MCF 10A (cell line): ENCODE measurements around the gene SEMA3C. TPM values are rescaled to one million over a fixed set of nuclear protein-coding genes. Genes with fewer than 3 reads are reported as not detected.
A peak's percentile ranks its signal among the peaks of the same experiment; 100 is the strongest.

Experiments used
- BruUV-seq: library from RNA; stranded (reverse); fragments of 400-500 nt; replicated peaks from 2 replicates; lab custom pipeline; 2021; lab: Mats Ljungman, UMichigan
- CTCF ChIA-PET: fragments of 300-600 bp; sonication (Branson Sonifier 250); formaldehyde crosslinking; extraction: SDS; loops from one replicate; lab custom pipeline; 2021; ENCODE audit warnings: antibody characterized with exemption, inconsistent platforms; lab: Yijun Ruan, JAX
- POLR2A ChIA-PET: fragments of 300-600, 350-650 bp; sonication (Branson Sonifier 250); formaldehyde crosslinking; extraction: SDS; loops from one replicate; lab custom pipeline; 2020; ENCODE audit warnings: antibody characterized with exemption, inconsistent platforms; lab: Yijun Ruan, JAX
- DNase-seq: peaks from one replicate; pipeline ENCODE4 v3.0.0-alpha.2; 2018; ENCODE audit not compliant: unreplicated experiment
- H3K27ac Mint-ChIP-seq: one replicate; pipeline ENCODE4 v1.8.0; 2022; ENCODE audit warnings: mild to moderate bottlenecking, low read depth, mixed read lengths; ENCODE audit not compliant: unreplicated experiment
- H3K27me3 Mint-ChIP-seq: one replicate; pipeline ENCODE4 v1.8.0; 2022; ENCODE audit warnings: mixed read lengths; ENCODE audit not compliant: insufficient read depth, unreplicated experiment
- H3K36me3 Mint-ChIP-seq: one replicate; pipeline ENCODE4 v1.8.0; 2022; ENCODE audit warnings: mild to moderate bottlenecking, moderate library complexity, mixed read lengths; ENCODE audit not compliant: insufficient read depth, unreplicated experiment
- H3K4me1 Mint-ChIP-seq: one replicate; pipeline ENCODE4 v1.8.0; 2022; ENCODE audit warnings: mixed read lengths; ENCODE audit not compliant: insufficient read depth, unreplicated experiment
- H3K4me3 Mint-ChIP-seq: one replicate; pipeline ENCODE4 v1.8.0; 2022; ENCODE audit warnings: mild to moderate bottlenecking, moderate library complexity, mixed read lengths; ENCODE audit not compliant: unreplicated experiment
- H3K9me3 Mint-ChIP-seq: one replicate; pipeline ENCODE4 v1.8.0; 2022; ENCODE audit warnings: mixed read lengths; ENCODE audit not compliant: unreplicated experiment
- intact Hi-C: fragments of 100-400 bp; cut with micrococcal nuclease; formaldehyde crosslinking; loops from 2 replicates; pipeline ENCODE4 v1.14.1; 2022
- total RNA-seq: library from RNA; stranded (reverse); gene quantifications from 2 replicates; pipeline ENCODE4 v1.2.3, GENCODE V29; 2022
- TF ChIP-seq, protein P1 (sequence below): fragments of 200-600 bp; IDR thresholded peaks from one replicate; pipeline ENCODE4 v1.8.0; 2022; ENCODE audit warnings: antibody characterized with exemption, mild to moderate bottlenecking; ENCODE audit not compliant: unreplicated experiment

Gene SEMA3C
- total RNA-seq, 1 experiment from 2014 or later, result 140 TPM

- intact Hi-C loops, result no loop called here
- Mint-ChIP-seq H3K4me3 (no peak overlapping the region), H3K9me3 (no peaks in the 10 kb centered on the region), H3K27me3 (no peaks in the 10 kb centered on the region), H3K27ac (peak overlapping the region; percentile 46), H3K36me3 (no peaks in the 10 kb centered on the region), H3K4me1 (peaks cover 16% of the 10 kb centered on the region)
- ChIA-PET CTCF (interaction anchor here (0.7 kb wide), 1 partner anchor 51 kb away, joined by 3 read pairs; no protein-coding TSS in a partner anchor), POLR2A (interaction anchor here (0.7 to 1.0 kb wide), 6 partner anchors 10 to 309 kb away, joined by 3 read pairs; partner anchors contain the start of gene SEMA3C)
- no TSS peak for BruUV-seq
- DNase-seq, result peak; percentile 31
- TF ChIP-seq, protein P1, sequence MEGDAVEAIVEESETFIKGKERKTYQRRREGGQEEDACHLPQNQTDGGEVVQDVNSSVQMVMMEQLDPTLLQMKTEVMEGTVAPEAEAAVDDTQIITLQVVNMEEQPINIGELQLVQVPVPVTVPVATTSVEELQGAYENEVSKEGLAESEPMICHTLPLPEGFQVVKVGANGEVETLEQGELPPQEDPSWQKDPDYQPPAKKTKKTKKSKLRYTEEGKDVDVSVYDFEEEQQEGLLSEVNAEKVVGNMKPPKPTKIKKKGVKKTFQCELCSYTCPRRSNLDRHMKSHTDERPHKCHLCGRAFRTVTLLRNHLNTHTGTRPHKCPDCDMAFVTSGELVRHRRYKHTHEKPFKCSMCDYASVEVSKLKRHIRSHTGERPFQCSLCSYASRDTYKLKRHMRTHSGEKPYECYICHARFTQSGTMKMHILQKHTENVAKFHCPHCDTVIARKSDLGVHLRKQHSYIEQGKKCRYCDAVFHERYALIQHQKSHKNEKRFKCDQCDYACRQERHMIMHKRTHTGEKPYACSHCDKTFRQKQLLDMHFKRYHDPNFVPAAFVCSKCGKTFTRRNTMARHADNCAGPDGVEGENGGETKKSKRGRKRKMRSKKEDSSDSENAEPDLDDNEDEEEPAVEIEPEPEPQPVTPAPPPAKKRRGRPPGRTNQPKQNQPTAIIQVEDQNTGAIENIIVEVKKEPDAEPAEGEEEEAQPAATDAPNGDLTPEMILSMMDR, result no peak
Observed at GRCh38 chr7:80729591-80730320, 189.1 kb downstream of the SEMA3C start.

- ChIA-PET CTCF (no interaction called here), POLR2A (no interaction called here)
- H3K27ac Mint-ChIP-seq, result no peak overlapping the region
- TF ChIP-seq, protein P1, result no peak
- no TSS peak for BruUV-seq
- H3K4me3 Mint-ChIP-seq, result no peak overlapping the region
- DNase-seq, result no peak
- H3K27me3 Mint-ChIP-seq, result no peaks in the 10 kb centered on the region
- peaks cover 39% of the 10 kb centered on the region for H3K4me1 Mint-ChIP-seq
- H3K36me3 Mint-ChIP-seq, result no peaks in the 10 kb centered on the region
- intact Hi-C loops, result no loop called here
- no peaks in the 10 kb centered on the region for H3K9me3 Mint-ChIP-seq
Observed at GRCh38 chr7:80726666-80727065, 192.2 kb downstream of the SEMA3C start.

- no peak for DNase-seq
- POLR2A ChIA-PET, result interaction anchor here (0.5 kb wide), 1 partner anchor 216 kb away, joined by 3 read pairs; no protein-coding TSS in a partner anchor
Observed at GRCh38 chr7:80725181-80725611, 193.7 kb downstream of the SEMA3C start.

More at GRCh38 chr7:80725181-80725611, 193.7 kb downstream of the SEMA3C start:
- Mint-ChIP-seq H3K9me3 (no peaks in the 10 kb centered on the region), H3K36me3 (no peaks in the 10 kb centered on the region), H3K27ac (peak overlapping the region; percentile 12), H3K4me1 (peaks cover 46% of the 10 kb centered on the region), H3K4me3 (no peak overlapping the region), H3K27me3 (no peaks in the 10 kb centered on the region)
- intact Hi-C loops, result no loop called here
- CTCF ChIA-PET, result interaction anchor here (0.6 to 1.1 kb wide), 4 partner anchors 11 to 1175 kb away, joined by 3 to 5 read pairs (median 3); no protein-coding TSS in a partner anchor
- TF ChIP-seq, protein P1, result no peak
- BruUV-seq, result no TSS peak
